Right lobe of liver (tissue), 4 donors: ENCODE results near the gene ADGRD1.

Experiments used
- CTCF ChIP-seq, 4 donors: fragments of 200-600 bp in 3 of 4; fragments of 450-650 bp in 1 of 4; IDR thresholded peaks; one replicate each; pipeline versions ENCODE4 v1.5.1 to v1.8.0; 2016 to 2022; ENCODE audit warnings: antibody characterized with exemption in 4 of 4, mild to moderate bottlenecking in 2 of 4
- POLR2A ChIP-seq: fragments of 450-650 bp; IDR thresholded peaks from one replicate; pipeline ENCODE4 v1.6.1; 2017; ENCODE audit warnings: antibody characterized with exemption, mild to moderate bottlenecking
- donor health status: DM: no; HTN: no; CAD: no.
- donor health status: DM: no; HTN: no; CAD: no.
- donor health status: DM: no; HTN: yes; CAD: no.

- no peak for TF ChIP-seq POLR2A
- no peak for TF ChIP-seq CTCF (IDR thresholded peaks at IDR 0.05)
Observed at GRCh38 chr12:131187602-131188001, 233.9 kb downstream of the ADGRD1 start.
